DOHH2 (cell line): ENCODE measurements around the gene DIP2C.
A peak's percentile ranks its signal among the peaks of the same experiment; 100 is the strongest.

Experiments
- H3F3A ChIP-seq: fragments of 200-600 bp; sonication (generic), shearing (Covaris generic); 2 replicates; pipeline ENCODE4 v1.6.0; 2016; ENCODE audit warnings: antibody characterized with exemption, mild to moderate bottlenecking; ENCODE audit not compliant: control insufficient read depth, insufficient read depth
- H3K27ac ChIP-seq: fragments of 200-600 bp; sonication (generic); 2 replicates; pipeline ENCODE4 v1.5.1; 2014; ENCODE audit warnings: low read depth, mild to moderate bottlenecking, low read length, moderate library complexity
- H3K27me3 ChIP-seq: fragments of 200-600 bp; sonication (generic); 2 replicates; pipeline ENCODE4 v1.6.1; 2014; ENCODE audit warnings: mild to moderate bottlenecking, low read length, mixed read lengths; ENCODE audit not compliant: control insufficient read depth
- H3K36me3 ChIP-seq: fragments of 200-600 bp; sonication (generic); 2 replicates; pipeline ENCODE4 v1.6.1; 2014; ENCODE audit warnings: mild to moderate bottlenecking, low read length, moderate library complexity, mixed read lengths; ENCODE audit not compliant: control insufficient read depth
- H3K4me1 ChIP-seq: fragments of 200-600 bp; sonication (generic); 2 replicates; pipeline ENCODE4 v1.6.1; 2014; ENCODE audit warnings: mild to moderate bottlenecking, low read length, mixed read lengths; ENCODE audit not compliant: control insufficient read depth
- H3K4me2 ChIP-seq: fragments of 200-600 bp; sonication (generic); 2 replicates; pipeline ENCODE4 v1.6.0; 2014; ENCODE audit warnings: mild to moderate bottlenecking, low read length, moderate library complexity
- H3K4me3 ChIP-seq: fragments of 200-600 bp; sonication (generic); 2 replicates; pipeline ENCODE4 v1.5.1; 2014; ENCODE audit warnings: mild to moderate bottlenecking, low read length, mixed read lengths
- H3K79me2 ChIP-seq: fragments of 200-600 bp; sonication (generic); 2 replicates; pipeline ENCODE4 v1.6.1; 2014; ENCODE audit warnings: mild to moderate bottlenecking, low read length, mixed read lengths; ENCODE audit not compliant: control insufficient read depth
- H3K9me2 ChIP-seq: fragments of 200-600 bp; sonication (generic); replicated peaks from 2 replicates; pipeline ENCODE4 v1.6.1; 2014; ENCODE audit warnings: mild to moderate bottlenecking, low read length, mixed read lengths; ENCODE audit not compliant: control insufficient read depth
- H3K9me3 ChIP-seq: fragments of 200-600 bp; sonication (generic); 2 replicates; pipeline ENCODE4 v1.6.1; 2014; ENCODE audit warnings: antibody characterized with exemption, low read length, mixed read lengths; ENCODE audit not compliant: control insufficient read depth, insufficient read depth
- H4K20me1 ChIP-seq: fragments of 200-600 bp; sonication (generic); 2 replicates; pipeline ENCODE4 v1.6.0; 2014; ENCODE audit warnings: low read depth, mild to moderate bottlenecking, antibody characterized with exemption, low read length, moderate library complexity; ENCODE audit not compliant: control insufficient read depth, insufficient read depth
- EZH2phosphoT487 ChIP-seq: fragments of 200-600 bp; sonication (generic); IDR thresholded peaks from 2 replicates; pipeline ENCODE4 v1.6.1; 2017; ENCODE audit warnings: borderline replicate concordance, mild to moderate bottlenecking, antibody characterized with exemption, low read length, moderate library complexity, mixed read lengths
- TF ChIP-seq, protein P1 (sequence below): fragments of 200-600 bp; sonication (generic); IDR thresholded peaks from one replicate; pipeline ENCODE4 v1.5.1; 2014; ENCODE audit warnings: antibody characterized with exemption, mild to moderate bottlenecking, low read depth, low read length; ENCODE audit not compliant: poor library complexity, severe bottlenecking

DIP2C gene

DNA sequence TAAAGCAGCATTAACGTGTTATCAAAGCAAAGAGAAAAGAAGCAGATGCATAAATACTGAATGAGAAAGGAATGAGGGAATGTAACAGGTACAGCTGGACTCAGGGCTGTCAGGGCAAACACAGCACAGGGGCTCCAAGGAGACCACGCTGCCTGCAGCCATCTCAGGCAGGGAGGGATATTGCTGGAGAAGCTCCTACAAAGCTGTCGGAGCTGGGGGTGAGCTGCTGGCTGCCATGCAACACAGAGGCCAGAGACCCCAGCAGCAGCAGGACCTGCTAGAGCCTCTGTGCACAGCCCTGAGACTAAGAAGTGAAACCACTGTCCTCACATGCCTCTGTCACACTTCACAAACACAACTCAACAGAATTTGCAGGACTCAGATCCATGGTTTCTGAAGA lies 235.8 kb downstream of the DIP2C start:
- no peaks in the 10 kb centered on the region for H3K27me3 ChIP-seq
- no peak overlapping the region for H3K4me3 ChIP-seq
- peaks cover 5% of the 10 kb centered on the region for H4K20me1 ChIP-seq
- H3K9me2 ChIP-seq: no peaks in the 10 kb centered on the region
- no peak overlapping the region for H3K4me2 ChIP-seq
- H3K4me1 ChIP-seq: peaks cover 32% of the 10 kb centered on the region
- peaks cover 9% of the 10 kb centered on the region; the same call in 1 of the 2 replicates for H3K36me3 ChIP-seq
- no peak for TF ChIP-seq EZH2phosphoT487
- TF ChIP-seq, protein P1, sequence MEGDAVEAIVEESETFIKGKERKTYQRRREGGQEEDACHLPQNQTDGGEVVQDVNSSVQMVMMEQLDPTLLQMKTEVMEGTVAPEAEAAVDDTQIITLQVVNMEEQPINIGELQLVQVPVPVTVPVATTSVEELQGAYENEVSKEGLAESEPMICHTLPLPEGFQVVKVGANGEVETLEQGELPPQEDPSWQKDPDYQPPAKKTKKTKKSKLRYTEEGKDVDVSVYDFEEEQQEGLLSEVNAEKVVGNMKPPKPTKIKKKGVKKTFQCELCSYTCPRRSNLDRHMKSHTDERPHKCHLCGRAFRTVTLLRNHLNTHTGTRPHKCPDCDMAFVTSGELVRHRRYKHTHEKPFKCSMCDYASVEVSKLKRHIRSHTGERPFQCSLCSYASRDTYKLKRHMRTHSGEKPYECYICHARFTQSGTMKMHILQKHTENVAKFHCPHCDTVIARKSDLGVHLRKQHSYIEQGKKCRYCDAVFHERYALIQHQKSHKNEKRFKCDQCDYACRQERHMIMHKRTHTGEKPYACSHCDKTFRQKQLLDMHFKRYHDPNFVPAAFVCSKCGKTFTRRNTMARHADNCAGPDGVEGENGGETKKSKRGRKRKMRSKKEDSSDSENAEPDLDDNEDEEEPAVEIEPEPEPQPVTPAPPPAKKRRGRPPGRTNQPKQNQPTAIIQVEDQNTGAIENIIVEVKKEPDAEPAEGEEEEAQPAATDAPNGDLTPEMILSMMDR: no peak
- peaks cover 21% of the 10 kb centered on the region; the same call in 1 of the 2 replicates for H3F3A ChIP-seq
- H3K79me2 ChIP-seq: peaks cover 22% of the 10 kb centered on the region
- H3K27ac ChIP-seq: no peak overlapping the region
- H3K9me3 ChIP-seq: no peaks in the 10 kb centered on the region

DNA sequence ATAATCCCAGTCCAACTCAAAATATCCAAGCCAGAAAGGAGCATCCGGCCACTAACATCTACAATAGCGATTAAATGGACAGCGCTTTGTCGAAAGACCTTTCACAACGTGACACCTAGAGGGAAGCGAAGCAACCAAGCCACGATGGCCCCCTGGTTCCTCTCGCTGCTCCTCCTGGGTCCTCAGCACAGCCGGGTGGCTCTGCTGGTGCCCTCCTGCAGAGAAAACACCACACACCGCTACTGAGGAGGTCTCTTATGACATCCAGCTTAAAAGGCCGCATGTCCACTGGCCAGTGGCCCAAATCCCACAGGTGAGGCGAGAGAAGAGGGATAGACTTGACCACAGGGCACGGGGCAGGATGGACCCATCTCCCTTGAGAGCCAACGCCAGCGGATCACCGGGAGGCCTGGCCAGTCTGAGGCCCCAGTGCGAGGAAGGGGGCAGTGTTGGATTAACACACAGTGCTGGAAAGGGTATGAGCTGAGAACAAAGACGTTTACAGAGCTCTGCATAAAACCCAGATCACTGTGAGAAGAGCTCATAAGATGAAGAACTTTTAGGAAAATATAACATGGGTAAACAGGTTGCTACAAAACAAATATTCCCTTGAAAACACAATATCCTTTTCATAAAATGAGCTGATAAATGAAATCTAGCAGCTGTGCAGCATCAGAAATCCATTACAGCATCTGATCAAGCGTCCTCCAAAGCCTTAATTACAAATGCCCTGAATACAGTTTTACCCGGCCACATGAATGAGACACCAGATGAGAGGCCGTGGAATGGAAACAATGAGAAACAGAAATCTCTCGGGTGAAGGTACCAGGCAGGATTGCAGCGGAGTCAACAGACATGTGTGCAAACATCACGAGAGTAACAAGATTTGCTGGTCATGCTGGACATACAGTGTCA lies 236.7 kb downstream of the DIP2C start:
- Histone ChIP-seq H3K9me3 (no peaks in the 10 kb centered on the region), H3K27me3 (no peaks in the 10 kb centered on the region), H4K20me1 (peaks cover 5% of the 10 kb centered on the region), H3K4me1 (peaks cover 32% of the 10 kb centered on the region), H3K9me2 (no peaks in the 10 kb centered on the region), H3K27ac (no peak overlapping the region), H3K4me2 (no peak overlapping the region), H3F3A (peaks cover 21% of the 10 kb centered on the region; the same call in 1 of the 2 replicates), H3K36me3 (peaks cover 6% of the 10 kb centered on the region; the same call in 1 of the 2 replicates), H3K4me3 (no peak overlapping the region), H3K79me2 (peaks cover 19% of the 10 kb centered on the region)
- no peak for TF ChIP-seq EZH2phosphoT487
- TF ChIP-seq, protein P1: no peak

DNA sequence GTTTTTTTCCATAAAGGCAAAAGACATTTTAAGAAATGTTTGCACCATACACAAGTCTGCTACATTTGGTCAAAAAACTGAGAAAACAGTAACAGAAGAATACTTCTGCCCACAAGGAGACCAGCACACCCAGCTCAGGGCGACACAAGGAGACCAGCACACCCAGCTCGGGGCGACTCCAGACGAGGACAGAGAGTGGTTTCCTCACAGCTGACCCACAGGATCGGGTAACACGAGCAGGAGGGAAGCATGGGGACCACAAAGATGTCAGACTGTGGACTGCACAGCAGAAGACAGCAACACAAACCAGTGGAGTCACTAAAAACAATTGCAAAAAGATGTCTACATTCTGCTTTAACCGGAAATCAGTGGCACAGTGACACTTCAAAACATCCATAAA lies 237.6 kb downstream of the DIP2C start:
- H3K36me3 ChIP-seq: peaks cover 11% of the 10 kb centered on the region
- H3K9me3 ChIP-seq: no peaks in the 10 kb centered on the region
- H3K4me1 ChIP-seq: peaks cover 32% of the 10 kb centered on the region
- no peaks in the 10 kb centered on the region for H3K27me3 ChIP-seq
- peaks cover 22% of the 10 kb centered on the region for H3K79me2 ChIP-seq
- H3K9me2 ChIP-seq: no peaks in the 10 kb centered on the region
- no peak for TF ChIP-seq EZH2phosphoT487
- TF ChIP-seq, protein P1: no peak
- H3K4me3 ChIP-seq: no peak overlapping the region
- peak overlapping the region; percentile 51; the same call in 1 of the 2 replicates for H3K27ac ChIP-seq
- H3K4me2 ChIP-seq: peak overlapping the region; percentile 70; the same call in 1 of the 2 replicates
- peaks cover 21% of the 10 kb centered on the region; the same call in 1 of the 2 replicates for H3F3A ChIP-seq
- H4K20me1 ChIP-seq: peaks cover 5% of the 10 kb centered on the region
